Measurements from ENCODE around the gene CD8A. TPM values are rescaled to one million over a fixed set of nuclear protein-coding genes. Genes with fewer than 3 reads are reported as not detected.
"Not testable (repeated sequence)": the region's sequence is repeated elsewhere in the genome, so short reads cannot be mapped to it uniquely, and the experiment has no call there.

Gene CD8A
- total RNA-seq, 1 experiment from 2014 or later = not detected

DNA sequence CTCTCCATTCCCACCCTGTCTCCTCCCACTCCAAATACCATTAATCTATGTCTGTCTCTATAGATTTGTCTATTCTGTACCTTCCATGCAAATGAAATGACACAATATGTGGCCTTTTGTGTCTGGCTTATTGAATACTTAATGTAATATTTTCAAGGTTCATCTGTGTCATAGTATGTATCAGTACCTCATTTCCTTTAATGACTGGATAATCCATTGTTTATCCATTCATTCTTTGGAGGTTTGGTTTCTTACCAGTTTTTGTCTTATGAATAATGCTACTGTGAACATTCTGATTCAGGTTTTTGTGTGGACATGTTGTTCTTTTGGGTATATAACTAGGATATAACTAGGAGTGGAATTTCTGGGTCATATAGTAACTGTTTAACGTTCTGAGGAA, 55.8 kb downstream of the CD8A start:
- DNase-seq (ENCODE audit: low read depth) = not testable (repeated sequence)

Other genes with a start within 250 kb of the CD8A start
- gene CHMP3, start 227.5 kb downstream of the CD8A start, total RNA-seq (2014; rRNA removed; shearing (Covaris generic)) = 59.2 and 75.5 TPM in 2 replicates
- gene RNF103, start 167.0 kb downstream of the CD8A start, total RNA-seq (2014; rRNA removed; shearing (Covaris generic)) = 5.8 and 7.0 TPM in 2 replicates
- gene RMND5A, start 70.6 kb downstream of the CD8A start, total RNA-seq (2014; rRNA removed; shearing (Covaris generic)) = 33.5 and 33.9 TPM in 2 replicates
- gene CD8B, start 71.0 kb upstream of the CD8A start, total RNA-seq (2014; rRNA removed; shearing (Covaris generic)) = not detected in 2 replicates
- 1.6 TPM in 1 of 2 replicates, not detected in the other for gene RGPD1, start 151.2 kb upstream of the CD8A start, total RNA-seq (2014; rRNA removed; shearing (Covaris generic))
- 0.29 and 1.3 TPM in 2 replicates for gene PLGLB1, start 230.9 kb upstream of the CD8A start, total RNA-seq (2014; rRNA removed; shearing (Covaris generic))